ENCODE data around the gene TSTD1.
"Not testable (repeated sequence)": the region's sequence is repeated elsewhere in the genome, so short reads cannot be mapped to it uniquely, and the experiment has no call there.

Gene TSTD1

DNA sequence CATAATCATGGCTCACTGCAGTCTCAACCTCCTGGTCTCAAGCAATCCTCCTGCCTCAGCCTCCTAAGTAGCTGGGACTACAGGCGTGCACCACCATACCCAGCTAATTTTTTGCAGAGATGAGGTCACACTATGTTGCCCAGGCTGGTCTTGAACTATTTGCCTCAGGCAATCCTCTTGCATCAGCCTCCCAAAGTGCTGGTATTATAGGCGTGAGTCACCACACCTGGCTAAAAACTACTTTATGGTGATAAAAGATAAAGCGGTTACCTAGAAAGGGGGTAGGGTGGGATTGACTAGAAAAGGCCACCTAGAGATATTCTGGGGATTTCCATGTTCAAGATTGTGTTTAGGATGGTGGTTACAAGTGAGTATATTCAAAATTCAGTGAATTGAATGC, 5.0 kb downstream of the TSTD1 start:
- no peak for DNase-seq

DNA sequence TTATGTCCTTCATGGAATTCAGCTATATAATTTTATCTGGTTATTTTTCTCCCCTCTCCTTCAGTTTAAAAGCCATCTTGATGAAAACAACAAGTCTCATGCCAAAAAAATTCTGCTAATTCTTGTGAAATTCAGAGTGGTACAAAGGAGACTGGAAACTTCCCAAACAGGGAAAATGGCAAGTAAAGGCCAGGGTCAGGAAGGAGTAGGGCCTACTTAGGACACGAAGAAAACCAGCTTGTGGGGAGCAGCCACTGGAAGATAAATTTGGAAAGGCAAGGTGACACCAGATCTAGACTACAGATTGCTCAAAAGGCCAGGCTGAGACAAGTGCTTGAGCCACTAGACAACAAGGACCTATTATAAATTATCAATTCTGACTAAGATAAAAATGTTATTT, 6.4 kb downstream of the TSTD1 start:
- no peak for DNase-seq

DNA sequence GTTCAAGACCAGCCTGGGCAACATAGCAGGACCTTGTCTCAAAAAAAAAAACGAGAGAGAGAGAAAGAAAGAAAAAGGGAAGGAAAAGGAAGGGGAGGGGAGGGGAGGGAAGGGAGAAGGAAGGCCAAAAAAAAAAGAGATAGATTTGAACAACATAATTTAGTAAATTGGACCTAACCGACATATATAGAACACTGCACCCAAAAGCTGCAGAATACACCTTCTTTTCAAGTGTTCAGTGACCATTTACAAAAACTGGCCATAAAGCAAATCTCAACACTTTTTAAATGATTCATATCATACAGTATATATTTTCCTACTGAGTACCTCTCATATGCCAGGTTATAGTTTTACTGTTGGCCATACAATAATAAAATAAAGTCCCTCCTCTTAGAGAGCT, 6.9 kb downstream of the TSTD1 start:
- DNase-seq = no peak

DNA sequence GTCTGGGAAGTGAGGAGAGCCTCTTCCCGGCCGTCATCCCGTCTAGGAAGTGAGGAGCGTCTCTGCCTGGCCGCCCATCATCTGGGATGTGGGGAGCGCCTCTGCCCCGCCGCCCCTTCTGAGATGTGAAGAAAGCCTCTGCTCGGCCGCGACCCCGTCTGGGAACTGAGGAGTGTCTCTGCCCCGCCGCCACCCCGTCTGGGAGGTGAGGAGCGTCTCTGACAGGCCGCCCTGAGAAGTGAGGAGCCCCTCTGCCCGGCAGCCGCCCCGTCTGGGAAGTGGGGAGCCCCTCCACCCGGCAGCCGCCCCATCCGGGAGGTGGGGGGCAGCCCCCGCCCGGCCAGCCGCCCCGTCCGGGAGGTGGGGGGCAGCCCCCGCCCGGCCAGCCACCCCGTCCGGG, 9.3 kb downstream of the TSTD1 start:
- DNase-seq = not testable (repeated sequence)

DNA sequence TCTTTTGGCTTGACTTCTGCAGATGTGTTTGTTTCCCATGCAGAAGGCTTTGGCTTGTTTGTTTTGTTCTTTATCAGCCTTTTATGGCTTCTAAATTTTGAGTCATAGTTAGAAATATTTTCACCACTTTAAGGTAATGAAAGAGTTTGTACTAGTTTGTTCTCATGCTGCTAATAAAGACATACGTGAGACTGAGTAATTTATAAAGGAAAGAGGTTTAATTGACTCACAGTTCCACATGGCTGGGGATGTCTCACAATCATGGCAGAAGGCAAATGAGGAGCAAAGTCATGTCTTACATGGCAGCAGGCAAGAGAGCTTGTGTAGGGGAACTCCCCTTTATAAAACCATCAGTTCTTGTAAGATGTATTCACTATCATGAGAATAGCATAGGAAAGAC, 11.8 kb downstream of the TSTD1 start:
- DNase-seq = not testable (repeated sequence)

DNA sequence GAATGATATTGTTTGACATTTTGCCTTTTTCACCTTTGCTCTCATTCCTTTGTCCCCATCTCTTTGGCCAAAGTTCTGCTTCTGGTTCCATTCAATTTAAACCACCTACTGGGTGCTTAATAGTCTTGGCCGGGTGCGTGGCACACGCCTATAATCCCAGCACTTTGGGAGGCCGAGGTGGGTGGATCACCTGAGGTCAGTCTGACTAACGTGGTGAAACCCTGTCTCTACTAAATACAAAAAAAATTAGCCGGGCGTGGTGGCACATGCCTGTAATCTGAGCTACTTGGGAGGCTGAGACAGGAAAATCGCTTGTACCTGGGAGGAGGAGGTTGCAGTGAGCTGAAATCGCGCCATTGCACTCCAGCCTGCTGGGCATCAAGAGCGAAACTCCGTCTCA, 16.3 kb downstream of the TSTD1 start:
- DNase-seq = not testable (repeated sequence)

DNA sequence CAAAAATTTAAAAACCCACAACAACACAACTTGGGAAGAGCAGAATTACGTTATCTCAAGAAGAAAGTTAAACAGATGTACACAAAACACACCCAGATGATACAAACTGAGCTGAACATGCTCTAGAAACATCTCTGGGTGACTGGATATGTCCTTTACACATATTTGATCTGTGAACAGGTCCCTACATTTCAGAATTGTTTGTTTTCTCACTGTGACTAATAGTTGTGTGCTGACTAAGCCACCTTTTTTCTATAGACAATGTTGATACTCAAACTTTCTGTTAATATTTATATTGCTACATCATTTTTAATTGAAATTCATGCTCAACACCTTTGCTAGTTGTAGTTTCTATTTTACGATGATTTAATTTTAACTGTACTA, 16.8 kb downstream of the TSTD1 start:
- no peak for DNase-seq

DNA sequence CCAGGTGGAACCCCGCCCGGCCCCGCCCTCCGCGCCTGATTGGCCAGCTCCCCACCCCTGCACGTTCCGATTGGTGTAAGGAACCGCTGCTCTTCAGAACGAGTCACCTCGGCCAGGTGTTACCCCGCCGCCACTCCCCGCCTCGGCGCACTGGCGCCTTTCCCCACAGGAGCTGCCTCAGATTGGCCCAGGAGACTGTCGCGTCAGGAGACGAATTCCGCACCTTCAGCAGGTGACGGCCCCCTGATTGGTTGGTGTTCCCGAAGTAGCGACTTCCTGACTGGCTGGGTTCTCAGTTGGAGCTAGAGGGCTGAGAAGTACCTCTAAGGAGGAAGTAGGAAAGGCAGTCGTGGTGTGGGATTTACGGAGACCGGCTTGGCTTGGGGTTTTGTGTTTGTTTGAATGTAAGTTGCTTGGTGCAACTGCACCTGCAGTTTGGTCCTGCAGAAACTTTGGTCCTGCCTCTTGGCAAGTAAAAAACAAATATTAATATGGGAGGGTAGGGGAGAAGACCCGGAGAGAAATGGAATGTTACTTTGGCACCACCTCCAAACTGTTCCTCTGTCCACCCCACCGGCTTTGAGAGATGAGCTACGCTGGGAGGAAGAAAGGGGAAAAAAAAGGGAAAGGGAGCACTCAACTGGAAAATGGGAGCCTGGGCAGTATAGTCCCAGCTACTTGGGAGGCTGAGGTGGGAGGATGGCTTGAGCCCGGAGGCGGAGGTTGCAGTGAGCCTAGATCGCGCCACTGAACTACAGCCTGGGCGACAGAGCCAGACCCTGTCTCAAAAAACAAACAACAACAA, 17.4 kb downstream of the TSTD1 start:
- peak; percentile 93 for DNase-seq

DNA sequence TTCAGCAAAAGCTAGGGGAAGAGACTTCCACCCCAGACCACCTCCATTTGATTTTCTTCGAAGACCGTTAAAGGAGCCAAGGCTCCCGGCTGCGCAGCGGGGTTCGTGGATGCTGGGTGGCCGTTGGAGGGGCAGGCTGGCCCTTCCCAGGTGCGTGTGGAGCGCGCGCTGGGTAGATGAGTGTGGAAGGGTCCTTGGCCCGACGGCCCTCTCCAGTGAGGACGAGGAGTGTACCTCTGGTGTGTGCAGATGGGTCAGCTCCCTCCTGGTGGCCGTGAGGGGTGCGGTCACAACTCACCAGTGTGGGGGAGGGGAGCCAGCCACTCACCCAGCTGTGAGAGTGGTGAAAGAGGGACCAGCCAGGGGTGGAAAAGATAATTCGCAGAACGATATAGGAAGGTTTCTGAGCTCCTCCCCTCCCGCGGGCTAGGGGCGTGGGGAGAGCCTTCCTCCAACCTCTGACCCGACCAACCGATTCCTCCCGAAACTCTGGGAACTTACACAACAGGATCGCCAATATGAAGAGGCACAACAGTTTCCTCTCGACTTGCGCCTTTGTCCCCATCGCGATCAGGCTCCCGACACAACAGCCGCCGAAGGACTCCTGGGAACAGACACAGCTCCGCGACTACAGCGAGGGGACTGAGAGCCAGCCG, 18.1 kb downstream of the TSTD1 start, which contains the start of gene F11R:
Gene F11R, minus strand, starts transcription at position 644 of the 656 bp plus-strand sequence. Its CDS starts 79 bp downstream, at position 565.
- DNase-seq = peak; percentile 28

DNA sequence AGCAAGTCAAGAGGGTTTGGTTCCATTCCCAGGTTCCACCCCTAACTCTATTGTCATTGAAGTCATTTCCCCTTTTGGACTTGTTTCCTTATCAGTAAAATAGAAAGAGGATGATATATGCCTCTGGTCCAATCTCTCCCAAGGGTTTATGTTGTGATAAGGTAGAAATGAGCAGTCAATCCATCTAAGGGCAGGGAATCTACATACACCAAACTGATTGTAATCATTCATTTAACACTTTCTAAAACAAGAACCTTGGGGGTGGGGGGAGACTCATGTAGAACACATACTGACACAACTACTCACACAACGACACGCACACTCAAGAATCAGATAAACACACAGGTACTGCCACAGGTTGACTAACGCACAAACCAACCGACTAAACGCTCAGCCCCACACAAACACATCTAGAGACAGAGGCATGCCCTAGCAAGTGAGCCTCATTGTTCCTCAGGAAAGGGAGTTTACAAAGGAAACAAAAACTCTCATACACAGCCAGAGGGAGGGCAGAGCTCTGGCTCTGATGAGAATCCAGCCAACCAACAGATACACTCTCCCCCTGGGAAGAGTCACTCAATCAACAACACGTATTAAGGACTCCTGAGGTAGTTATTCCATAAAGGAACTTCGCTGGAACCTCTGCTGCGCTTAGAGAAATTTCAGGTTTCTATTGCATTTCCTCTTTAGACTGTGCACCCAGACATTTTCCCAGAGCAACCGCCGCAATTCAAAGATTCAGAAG, 18.8 kb downstream of the TSTD1 start:
- no peak for DNase-seq

DNA sequence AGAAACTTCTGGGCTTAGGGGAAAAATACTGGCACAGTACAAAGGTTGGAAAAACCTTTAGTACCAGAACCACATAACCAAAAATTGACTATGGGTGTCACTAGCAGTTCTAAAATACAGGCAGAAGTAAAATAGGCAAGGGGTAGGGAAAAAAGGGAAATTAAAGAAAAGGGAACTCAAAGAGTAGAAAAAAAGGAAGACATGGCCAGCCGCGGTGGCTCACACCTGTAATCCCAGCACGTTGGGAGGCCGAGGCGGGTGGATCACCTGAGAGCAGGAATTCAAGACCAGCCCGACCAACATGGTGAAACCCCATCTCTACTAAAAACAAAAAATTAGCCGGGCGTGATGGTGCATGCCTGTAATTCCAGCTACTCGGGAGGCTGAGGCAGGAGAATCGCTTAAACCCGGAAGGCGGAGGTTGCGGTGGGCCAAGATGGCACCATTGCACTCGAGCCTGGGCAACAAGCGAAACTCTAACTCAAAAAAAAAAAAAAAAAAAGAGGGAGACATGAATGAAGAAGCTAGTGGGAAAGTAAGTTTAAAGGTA, 19.6 kb downstream of the TSTD1 start:
- not testable (repeated sequence) for DNase-seq

DNA sequence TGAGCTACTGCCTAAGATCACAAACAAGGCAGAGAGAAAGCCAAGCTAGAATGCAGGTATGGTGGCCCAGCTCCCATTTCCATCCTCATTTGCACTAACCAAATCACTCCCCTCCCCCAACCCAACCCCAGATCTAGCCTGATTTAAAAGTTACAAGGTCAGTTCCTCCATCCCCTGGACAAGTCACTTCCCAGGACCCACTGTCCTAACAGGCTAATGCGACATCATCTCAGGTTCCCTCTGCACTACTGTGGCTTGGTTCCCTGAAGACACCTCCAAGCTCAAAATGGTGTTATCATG, 20.2 kb downstream of the TSTD1 start:
- DNase-seq = no peak

DNA sequence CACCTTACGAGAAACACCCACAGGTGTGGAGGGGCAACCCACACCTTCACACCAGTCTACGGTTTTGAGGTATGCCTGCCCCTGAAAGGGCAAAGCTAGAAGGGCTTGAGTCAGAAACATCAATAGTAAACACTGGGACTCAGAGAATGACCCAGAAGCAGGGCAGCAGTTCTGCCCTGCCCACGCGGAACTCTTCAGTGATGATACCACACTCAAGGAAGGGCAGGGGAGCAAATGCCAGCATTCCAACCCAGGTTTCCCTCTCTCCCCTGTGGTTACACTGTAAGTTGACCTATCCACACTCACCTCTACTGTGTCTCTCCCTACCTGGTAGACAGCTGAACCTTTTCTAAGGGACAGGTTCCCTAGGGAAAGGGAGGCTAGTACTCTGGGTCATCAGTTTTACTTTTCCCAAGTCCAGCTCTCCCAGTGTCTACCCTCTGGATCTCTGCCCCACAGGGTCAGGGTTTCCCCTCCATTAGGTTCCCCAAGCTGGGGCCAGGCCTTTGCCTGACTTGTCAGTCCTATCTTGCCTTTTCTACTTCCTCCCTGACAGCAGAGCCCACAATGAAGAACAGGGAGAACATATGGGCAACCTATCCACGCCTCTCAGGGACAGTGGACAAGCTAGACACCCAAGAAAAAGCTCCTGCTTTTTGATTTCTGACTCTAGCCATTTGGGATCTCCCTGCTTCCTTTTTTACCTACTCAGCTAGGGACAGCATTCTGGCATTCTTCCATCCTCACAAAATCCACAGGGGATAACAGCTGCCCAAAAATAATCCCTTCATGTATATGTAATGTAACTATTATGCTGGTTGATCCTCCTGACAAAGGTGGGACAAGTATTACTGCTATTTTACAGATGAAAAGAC, 20.8 kb downstream of the TSTD1 start:
- DNase-seq = no peak

DNA sequence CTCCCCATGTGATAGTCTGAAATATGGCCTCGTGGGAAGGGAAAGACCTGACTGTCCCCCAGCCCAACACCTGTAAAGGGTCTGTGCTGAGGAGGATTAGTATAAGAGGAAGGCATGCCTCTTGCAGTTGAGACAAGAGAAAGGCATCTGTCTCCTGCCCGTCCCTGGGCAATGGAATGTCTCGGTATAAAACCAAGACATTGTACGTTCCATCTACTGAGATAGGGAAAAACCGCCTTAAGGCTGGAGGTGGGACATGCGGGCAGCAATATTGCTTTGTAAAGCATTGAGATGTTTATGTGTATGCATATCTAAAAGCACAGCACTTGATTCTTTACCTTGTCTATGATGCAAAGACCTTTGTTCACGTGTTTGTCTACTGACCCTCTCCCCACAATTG, 21.6 kb downstream of the TSTD1 start:
- DNase-seq = not testable (repeated sequence)

DNA sequence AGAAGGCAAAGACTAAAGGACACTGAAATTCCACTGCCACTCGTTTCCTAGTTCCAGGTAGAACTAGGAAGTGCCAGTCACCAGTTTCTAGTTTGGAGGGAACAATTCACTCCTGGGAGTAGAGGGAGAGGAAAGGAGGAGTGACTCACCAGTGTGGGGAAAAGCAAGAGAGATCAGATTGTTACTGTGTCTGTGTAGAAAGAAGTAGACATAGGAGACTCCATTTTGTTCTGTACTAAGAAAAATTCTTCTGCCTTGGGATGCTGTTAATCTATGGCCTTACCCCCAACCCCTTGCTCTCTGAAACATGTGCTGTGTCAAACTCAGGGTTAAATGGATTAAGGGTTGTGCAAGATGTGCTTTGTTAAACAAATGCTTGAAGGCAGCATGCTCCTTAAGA, 22.1 kb downstream of the TSTD1 start:
- not testable (repeated sequence) for DNase-seq

DNA sequence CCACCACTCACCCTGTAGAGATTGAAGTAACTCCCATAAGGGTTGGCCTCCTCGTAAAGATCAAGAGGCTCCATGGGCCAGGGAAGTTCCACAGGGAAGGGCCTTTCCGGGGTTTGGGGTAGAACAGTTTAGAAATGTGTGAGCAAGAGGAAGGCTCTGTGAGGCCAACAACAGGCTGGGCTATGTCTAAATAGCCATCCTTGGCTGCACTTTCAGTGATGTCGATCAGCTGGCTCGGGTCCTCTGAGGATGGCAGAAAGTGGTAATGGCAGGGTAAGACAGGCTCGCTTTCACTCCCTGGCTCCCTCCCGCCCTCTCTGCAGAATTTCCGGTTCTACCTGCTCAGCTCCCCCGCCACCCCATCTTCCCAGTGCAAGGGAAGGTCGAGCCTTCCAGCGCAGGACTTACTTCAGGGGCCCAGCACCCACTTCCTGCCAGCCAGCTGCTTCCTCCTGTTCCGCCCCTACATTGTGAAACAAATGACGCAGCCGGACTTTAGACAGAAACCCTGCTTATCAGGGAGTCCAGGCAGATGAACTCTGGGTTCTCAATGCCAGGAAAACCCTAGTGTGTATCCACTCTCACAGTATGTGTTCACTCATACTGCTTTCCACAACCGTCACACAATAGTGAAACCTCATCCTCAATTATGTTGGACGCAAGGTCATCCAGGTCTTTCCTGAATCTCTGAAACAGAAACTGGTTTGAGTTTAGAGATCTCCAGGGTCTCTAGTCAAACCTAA, 25.1 kb downstream of the TSTD1 start:
- peak; percentile 78 for DNase-seq

DNA sequence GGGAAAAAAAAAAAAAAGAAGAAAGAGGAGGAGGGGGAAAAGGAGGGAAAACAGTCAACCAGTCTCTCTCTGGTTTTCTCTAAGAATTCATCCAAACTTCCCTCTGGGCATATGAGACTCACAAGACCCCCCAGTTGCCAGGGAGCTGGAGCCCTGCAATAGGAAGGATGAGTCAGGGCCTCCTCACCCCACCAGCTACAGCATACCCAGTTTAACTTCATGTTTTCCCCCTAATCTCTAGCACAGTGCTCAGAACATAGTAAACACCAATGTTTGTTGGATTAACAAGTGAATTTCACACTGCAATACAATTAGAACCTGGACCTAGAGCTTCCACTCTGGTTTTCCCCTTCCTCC, 25.7 kb downstream of the TSTD1 start:
- peak; percentile 14 for DNase-seq

DNA sequence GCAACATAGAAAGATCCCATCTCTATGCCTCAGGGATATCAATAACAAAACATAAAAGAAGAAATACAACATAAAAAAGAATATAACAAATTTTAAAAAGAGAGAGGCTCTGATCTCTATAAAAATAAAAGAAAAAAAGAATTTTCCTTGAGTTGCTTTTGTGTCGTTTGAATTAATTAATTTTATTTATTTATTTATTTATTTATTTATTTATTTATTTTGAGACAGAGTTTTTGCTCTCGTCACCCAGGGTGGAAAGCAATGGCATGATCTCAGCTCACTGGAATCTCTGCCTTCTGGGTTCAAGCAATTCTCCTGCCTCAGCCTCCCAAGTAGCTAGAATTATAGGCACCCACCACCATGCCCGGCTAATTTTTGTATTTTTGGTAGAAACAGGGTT, 26.3 kb downstream of the TSTD1 start:
- DNase-seq = no peak

DNA sequence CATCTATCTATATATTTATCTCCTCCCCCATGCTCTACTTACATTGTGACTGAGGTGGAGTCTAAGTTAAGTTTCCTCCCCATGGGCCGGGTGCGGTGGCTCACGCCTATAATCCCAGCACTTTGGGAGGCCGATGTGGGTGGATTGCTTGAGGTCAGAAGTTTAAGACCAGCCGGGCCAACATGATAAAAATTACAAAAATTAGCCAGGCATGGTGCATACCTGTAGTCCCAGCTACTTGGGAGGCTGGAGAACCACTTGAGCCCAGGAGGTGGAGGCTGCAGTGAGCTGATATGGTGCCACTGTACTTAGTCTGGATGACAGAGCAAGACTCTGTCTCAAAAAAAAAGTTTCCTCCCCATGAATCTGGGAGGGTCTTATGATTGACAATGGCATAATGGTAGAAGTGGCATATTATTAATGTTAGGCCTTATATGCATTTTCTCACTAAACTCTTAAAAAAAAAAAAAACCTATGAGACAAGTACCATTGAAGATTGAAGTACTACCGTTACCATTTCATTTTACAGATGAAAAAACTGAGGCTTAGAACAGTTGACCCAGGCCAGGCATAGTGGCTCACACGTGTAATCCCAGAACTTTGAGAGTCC, 29.1 kb downstream of the TSTD1 start:
- no peak for DNase-seq

DNA sequence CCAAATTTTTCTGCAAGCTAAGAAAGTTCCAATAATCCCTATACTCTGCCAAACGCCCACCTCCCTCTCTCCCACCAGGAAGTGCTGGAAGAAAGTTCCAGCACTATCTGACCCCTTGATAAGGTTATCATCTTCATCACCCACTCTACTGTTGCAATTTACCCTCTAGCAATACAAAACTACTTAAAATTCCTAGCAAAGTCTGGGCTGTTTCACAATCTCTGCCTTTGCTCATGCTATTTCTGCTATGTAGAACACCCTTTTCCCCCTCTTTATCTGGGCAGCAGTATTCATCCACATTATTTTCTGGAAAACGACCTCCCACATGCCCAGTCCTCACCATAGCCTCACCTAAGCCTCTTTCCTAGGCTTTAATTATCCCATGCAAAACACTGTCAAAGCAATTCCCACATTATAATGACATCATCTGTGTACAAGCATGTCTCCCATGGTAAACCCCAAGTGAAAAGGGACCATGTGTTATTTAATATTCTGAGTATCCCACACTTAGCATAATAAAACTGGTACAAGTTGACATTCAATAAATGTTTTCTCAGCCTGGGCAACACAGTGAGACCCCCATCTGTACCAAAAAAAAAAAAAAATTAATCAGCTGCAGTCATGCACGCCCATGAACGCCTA, 29.8 kb downstream of the TSTD1 start:
- DNase-seq = no peak

DNA sequence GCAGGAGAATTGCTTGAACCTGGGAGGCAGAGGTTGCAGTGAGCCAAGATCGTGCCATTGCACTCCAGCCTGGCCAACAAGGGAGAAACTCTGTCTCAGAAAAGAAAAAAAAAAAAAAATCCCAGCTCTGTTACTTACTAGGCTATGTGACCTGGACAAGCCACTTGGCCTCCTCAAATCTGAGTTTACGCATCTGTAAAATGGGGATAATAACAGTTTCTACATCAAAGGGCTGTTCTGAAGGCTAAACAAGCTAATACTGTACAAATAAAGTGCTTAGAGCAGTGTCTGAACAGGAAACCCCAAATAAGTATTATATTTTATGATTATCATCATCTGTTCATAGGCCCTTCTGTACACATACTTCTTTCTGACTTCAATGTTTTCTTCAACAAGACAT, 31.4 kb downstream of the TSTD1 start:
- DNase-seq = no peak

Data from CD4-positive, alpha-beta T cell treated with Interferon gamma for 1 hour (primary cell).